HG02763 (cell line): ENCODE data around the gene MARF1.
A peak's percentile ranks its signal among the peaks of the same experiment; 100 is the strongest.
"Not testable (repeated sequence)": the region's sequence is repeated elsewhere in the genome, so short reads cannot be mapped to it uniquely, and the experiment has no call there.

Source experiments
- ATAC-seq: cut with Tn5 transposase; IDR thresholded peaks from one replicate; pipeline ENCODE4 v1.9.1; 2021; ENCODE audit warnings: mild to moderate bottlenecking, moderate library complexity; ENCODE audit not compliant: unreplicated experiment

Gene MARF1, protein sequence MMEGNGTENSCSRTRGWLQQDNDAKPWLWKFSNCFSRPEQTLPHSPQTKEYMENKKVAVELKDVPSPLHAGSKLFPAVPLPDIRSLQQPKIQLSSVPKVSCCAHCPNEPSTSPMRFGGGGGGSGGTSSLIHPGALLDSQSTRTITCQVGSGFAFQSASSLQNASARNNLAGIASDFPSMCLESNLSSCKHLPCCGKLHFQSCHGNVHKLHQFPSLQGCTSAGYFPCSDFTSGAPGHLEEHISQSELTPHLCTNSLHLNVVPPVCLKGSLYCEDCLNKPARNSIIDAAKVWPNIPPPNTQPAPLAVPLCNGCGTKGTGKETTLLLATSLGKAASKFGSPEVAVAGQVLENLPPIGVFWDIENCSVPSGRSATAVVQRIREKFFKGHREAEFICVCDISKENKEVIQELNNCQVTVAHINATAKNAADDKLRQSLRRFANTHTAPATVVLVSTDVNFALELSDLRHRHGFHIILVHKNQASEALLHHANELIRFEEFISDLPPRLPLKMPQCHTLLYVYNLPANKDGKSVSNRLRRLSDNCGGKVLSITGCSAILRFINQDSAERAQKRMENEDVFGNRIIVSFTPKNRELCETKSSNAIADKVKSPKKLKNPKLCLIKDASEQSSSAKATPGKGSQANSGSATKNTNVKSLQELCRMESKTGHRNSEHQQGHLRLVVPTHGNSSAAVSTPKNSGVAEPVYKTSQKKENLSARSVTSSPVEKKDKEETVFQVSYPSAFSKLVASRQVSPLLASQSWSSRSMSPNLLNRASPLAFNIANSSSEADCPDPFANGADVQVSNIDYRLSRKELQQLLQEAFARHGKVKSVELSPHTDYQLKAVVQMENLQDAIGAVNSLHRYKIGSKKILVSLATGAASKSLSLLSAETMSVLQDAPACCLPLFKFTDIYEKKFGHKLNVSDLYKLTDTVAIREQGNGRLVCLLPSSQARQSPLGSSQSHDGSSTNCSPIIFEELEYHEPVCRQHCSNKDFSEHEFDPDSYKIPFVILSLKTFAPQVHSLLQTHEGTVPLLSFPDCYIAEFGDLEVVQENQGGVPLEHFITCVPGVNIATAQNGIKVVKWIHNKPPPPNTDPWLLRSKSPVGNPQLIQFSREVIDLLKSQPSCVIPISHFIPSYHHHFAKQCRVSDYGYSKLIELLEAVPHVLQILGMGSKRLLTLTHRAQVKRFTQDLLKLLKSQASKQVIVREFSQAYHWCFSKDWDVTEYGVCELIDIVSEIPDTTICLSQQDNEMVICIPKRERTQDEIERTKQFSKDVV (N-terminal part only)

DNA sequence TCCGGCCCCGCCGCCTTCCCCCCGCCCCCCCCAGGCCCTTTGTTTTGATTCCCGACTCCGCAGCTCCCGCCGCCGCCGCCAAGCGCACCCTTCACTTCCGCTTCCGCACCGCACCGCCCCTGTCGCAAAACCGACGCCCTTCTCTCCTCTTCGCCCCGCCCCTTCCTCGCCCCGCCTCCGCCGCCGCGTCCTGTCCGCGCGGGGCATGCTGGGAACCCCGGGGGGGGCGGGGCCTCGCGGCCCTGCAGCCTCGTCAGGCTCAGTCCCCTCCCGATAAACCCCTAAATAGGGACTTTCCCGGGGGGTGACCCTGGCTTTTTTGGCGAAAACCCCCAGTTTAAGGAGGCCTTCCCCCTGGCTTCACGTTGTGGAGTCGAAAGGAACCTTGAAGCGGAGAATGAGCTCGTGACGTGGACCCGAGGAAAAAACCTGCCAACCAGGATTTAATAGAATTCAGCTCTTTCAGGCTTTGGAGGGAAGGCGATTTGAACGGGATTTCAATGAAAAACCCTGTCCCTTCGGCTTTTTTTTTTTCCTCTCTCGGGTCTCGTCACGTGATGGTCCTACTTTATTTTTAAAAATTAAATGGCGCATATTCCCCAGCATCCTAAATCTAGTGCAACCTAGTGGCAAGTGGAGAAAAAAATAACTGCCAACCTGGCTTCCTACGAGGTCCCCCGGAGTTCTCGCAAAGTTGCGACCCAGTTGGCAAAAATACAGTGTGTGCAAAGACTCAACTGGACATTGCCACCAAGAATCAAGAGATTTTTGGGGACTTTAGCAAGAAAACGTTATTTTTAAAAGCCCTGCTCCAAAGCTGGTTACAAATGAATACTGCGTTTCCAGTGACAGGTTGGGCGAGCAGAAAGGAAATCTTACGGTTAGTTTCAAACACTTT, at the start of gene MARF1:
Gene MARF1, minus strand, starts transcription at position 107 of the 898 bp plus-strand sequence. CDS start 3,921 bp downstream, outside the sequence.
- peak; percentile 51 for ATAC-seq

DNA sequence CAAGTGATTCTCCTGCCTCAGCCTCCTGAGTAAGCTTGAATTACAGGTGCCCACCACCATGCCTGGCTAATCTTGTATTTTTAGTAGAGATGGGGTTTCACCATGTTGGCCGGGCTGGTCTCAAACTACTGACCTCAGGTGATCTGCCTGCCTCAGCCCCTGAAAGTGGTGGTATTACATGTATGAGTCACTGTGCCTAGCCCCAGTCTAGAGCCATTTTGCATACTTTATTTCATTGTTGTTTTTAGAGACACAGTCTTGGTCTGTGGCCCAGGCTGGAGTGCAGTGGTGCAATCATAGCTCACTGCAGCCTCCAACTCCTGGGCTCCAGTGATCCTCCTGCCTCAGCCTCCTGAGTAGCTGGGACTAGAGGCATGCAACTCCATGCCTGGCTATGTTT, 49.6 kb upstream of the MARF1 start:
- ATAC-seq: not testable (repeated sequence)

DNA sequence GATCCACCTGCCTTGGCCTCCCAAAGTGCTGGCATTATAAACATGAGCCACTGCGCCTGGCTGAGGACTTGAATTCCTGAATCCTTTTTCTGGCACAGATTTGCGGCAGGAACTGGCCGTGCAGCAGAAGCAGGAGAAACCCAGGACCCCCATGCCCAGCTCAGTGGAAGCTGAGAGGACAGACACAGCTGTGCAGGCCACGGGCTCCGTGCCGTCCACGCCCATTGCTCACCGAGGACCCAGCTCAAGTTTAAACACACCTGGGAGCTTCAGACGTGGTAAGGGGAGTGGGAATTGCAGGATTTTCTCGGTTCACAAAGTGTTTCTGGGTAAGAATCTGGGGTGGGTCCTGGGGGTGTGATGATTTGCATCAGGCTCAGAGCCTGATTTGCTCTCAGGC, 48.1 kb upstream of the MARF1 start:
- ATAC-seq: no peak

DNA sequence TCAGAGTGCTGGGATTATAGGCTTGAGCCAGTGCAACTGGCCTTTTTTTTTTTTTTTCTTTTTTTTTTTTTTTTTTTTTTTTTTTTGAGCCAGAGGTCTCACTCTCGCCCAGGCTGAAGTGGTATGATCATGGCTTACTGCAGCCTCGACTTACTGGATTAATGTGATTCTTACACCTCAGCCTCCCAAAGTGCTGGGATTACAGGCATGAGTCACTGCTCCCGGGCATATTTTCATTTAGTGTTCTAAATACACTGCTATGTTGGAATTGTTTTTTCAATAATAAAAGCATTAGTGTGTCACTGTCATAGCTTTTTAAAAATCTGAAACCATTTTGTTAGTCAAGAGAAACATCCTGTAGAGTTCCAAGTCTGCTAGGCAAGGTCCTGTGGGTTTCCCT, 47.3 kb upstream of the MARF1 start:
- no peak for ATAC-seq

DNA sequence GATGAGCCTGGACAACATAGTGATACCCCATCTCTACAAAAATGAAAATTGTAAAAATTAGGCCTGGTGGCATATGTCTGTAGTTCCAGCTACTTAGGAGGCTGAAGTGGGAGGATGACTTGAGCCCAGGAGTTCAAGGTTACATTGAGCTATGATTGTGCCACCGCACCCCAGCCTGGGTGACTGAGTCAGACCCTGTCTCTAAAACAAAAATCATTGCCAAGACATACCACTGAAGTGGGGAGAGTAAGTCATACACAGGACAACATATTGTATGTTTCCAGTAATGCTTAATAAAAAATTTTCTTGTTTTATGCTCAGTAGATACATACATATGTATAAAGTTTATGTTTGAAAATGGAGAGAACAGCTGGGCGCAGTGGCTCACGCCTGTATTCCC, 46.3 kb upstream of the MARF1 start:
- no peak for ATAC-seq

DNA sequence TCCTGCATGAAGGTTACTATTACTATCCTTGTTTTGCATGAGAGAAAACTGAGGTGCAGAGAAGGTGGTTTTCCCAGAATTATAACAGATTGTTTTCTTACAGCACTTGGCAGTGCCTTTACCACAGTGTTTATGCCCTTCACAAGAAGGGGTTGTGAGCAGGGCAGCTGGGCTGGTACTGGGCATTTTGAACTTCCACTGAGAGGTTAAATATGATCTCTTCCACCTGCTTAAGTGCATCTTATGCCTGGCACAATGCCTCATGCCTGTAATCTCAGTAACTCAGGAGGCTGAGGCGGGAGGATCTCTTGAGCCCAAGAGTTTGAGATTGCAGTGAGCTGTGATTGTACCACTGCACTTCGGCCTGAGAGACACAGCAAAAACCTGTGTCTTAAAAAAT, 43.3 kb upstream of the MARF1 start:
- ATAC-seq: no peak

DNA sequence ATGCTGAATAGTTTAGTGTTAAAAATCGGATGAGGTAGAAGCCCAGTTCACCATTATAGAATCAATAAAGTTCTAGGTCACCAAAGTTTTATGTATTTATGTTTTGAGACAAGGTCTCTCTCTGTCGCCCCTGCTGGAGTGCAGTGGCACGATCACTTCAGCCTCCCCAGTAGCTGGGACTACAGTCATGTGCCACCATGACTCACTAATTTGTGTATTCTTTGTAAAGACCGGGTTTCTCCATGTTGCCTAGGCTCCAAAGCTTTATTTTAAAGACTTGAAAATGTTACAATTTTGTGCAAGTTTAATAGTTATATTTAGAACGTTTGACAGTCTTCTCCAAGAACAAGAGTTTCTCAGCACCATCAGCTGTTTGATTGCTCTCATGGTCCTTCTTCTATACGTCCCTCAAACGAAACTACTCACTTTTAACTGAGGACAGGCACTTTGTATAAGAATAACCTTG, 39.2 kb upstream of the MARF1 start:
- no peak for ATAC-seq

DNA sequence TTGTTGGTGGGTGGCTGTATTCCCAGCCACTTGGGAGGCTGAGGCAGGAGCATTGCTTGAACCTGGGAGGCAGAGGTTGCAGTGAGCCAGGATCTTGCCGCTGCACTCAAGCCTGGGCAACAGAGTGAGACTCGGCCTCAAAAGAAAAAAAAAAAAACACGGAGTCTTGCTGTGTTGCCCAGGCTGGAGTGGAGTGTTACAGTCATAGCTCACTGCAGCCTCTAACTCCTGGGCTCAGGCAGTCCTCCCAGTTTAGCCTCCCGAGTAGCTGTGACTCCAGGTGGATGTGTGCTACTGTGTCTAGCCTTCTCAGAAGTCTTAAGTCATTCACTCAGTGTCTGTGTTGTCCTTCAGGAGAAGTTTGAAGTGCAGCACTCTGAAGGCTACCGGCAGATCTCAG, 34.5 kb upstream of the MARF1 start:
- no peak for ATAC-seq

DNA sequence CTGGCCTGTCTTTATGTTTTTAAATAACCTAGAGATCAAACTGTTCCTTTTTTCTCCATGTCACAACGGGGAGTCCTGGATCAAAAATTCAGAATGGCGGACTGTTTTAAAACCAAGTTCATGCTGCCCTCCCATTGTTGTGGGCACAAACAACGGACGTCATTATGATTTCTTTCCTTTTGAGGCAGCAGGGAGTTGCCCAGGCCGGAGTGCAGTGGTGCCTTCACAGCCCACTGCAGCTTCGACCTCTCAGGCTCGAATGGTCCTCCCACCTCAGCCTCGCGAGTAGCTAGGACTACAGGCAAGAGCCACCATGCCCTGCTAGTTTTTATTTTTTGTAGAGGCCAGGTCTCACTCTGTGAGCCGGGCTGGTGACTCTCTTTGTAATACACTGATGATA, 33.6 kb upstream of the MARF1 start:
- no peak for ATAC-seq

DNA sequence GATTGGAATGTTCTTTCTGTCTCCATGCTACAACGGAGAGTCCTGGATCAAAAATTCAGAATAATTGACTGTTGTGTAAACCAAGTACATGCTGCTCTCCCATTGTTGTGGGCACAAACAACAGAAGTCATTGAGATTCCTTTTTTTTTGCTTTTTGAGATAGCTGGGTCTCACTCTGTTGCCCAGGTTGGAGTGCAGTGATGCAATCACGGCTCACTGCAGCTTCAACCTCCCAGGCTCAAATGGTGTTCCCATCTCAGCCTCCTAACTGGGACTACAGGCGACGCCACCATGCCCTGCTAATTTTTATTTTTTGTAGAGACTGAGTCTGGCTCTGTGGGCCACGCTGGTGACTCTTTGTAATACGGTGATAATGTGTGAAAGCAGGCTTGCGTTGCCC, 31.6 kb upstream of the MARF1 start:
- no peak for ATAC-seq

DNA sequence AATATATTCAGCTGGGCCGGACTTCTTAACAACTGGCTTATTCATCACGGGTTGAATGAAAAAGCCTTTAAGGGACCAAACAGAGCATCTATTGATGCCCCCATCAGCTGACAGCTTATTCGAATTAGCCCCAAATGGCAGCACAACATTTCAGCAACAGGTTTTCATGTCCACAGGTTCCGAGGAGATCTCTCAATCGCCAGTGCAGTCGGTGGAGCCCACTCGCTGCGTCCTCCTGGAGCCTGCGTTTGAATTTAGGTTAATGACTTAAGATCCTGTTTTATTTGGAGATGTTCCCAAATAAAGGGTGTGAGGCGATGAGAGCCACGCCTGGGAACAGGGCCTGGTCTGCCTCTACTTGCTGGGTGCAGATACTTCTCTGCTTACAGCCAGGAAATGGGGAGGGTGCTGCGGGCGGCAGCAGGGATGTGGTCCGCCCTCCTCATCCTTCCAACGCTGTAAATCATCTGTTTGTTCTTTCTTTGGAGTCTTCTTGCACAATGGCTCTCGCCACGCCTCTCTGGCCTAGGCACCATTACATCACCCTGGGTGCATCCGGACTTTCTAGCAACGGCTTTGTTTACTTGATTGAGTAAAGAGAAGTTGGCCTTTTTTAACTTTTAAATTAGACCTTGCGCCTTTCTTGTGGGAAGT, 29.7 kb upstream of the MARF1 start:
- no peak for ATAC-seq

DNA sequence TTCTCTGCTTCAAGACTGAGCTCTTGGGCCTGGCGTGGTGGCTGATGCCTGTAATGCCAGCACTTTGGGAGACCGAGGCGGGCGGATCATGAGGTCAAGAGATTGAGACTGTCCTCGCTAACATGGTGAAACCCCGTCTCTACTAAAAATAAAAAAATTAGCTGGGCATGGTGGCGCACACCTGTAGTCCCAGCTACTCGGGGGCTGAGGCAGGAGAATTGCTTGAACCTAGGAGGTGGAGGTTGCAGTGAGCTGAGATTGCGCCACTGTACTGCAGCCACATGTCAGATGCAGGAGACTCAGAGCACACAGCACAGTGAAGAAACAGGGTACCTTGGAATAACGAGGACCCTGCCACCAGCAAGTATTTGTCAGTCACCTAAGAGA, 29.2 kb upstream of the MARF1 start:
- not testable (repeated sequence) for ATAC-seq

DNA sequence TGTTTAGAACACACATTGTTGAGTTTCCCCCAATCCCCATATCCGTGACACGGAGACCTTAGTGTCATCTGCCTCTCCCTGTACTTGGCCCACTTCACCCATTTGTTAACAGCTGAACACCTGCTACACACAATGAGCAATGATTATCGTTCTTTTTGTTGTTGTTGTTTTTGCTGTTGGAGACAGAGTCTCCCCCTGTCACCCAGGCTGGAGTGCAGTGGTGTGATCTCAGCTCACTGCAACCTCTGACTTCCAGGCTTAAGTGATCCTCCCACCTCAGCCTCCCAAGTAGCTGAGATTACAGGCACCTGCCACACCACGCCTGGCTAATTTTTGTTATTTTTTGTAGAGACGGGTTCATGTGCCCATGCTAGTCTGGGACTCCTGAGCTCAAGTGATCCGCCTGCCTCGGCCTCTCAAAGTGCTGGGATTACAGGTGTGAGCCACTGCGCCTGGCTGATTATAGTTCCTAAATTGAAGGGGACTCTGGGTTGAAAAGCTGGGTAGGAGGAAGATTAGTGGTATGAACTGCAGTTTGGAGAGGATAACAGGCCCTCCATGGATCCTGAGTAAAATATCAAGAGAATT, 28.7 kb upstream of the MARF1 start:
- no peak for ATAC-seq

DNA sequence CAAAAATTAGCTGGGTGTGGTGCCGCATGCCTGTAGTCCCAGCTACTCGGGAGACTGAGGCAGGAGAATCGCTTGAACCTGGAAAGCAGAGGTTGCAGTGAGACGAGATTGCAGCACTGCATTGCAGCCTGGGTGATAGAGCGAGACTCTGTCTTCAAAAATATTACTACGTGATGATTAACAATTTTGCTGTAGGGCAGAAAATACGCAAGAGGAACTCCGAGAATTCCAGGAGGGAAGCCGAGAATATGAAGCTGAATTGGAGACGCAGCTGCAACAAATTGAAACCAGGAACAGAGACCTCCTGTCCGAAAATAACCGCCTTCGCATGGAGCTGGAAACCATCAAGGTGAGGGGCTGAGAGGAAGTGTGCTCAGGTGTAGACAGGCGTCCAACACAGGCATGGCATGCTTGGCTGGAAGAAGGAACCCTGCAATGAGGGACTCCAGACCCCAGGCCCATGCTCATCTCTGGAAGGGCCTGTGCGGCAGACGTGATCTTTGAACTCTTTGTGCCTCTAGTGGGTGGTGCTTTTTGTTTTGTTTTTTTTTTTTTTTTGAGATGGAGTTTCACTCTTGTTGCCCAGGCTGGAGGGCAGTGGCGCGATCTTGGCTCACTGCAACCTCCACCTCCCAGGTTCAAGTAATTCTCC, 24.3 kb upstream of the MARF1 start:
- no peak for ATAC-seq

DNA sequence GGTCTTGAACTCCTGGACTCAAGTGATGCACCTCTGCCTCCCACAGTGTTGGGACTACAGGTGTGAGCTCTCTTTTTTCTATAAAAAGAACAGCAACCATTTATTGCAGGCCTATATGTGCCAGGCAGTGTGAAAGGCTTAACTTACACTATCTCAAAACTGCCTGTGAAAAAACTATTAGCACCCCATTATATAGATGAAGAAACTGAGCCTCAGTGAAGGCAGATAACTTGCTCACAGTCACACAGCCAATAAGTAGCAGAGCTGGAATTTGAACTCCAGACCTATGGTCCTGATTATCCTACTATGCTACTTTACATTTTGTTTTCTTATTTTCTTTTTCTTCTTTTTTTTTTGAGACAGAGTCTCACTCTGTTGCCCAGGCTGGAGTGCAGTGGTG, 22.2 kb upstream of the MARF1 start:
- no peak for ATAC-seq

DNA sequence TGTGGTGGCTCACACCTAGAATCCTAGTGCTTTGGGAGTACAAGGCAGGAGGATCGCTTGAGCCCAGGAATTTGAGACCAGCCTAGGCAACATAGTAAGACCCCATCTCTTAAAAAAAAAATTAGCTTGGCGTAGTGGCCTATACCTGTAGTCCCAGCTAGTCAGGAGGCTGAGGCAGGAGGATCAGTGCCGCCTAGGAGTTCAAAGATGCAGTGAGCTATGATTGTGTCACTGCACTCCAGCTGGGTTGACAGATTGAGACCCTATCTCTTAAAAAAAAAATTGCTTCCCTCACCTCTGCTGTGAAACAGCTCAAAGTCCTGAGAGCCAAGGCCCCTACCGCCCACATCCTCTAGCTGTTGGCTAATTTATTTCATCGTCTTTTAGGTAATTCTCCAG, 17.2 kb upstream of the MARF1 start:
- ATAC-seq: no peak

DNA sequence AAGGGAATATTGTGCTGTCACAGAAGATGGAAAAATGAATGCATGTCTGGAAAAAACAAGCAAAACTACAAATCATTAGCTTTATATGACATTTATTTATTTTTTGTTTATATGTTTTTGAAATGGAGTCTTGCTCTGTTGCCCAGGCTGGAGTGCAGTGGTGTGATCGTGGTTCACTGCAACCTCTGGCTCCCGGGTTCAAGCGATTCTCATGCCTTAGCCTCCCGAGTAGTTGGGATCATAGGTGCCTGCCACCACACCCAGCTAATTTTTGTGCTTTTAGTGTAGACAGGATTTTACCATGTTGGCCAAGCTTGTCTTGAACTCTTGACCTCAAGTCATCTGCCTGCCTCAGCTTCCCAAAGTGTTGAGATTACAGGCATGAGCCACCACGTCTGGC, 15.6 kb upstream of the MARF1 start:
- ATAC-seq: no peak

DNA sequence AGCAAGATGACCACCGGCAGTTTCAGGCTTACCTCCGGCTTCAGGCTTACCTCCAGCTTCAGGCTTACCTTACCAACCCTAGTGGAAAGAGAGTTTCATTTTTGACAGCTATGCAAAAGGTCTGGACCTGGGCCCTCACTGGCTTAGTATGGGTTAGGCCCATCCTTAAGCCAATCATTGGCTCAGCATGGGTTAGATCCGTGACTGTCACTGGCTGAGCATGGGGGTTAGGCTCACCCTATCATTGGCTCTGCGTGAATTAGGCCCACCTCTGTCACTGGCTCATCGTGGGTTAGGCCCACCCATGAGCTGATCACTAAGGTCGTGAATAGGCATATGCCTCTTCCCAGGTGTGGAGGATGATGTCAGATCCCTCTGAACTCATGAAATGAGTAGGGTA, 15.2 kb upstream of the MARF1 start:
- no peak for ATAC-seq

DNA sequence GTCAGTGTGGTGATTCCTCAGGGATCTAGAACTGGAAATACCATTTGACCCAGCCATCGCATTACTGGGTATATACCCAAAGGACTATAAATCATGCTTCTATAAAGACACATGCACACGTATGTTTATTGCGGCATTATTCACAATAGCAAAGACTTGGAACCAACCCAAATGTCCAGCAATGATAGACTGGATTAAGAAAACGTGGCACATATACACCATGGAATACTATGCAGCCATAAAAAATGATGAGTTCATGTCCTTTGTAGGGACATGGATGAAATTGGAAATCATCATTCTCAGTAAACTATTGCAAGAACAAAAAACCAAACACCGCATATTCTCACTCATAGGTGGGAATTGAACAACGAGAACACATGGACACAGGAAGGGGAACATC, 12.6 kb upstream of the MARF1 start:
- not testable (repeated sequence) for ATAC-seq
